Endothelial cell of coronary artery (primary cell): ENCODE measurements around the gene HTRA3. TPM values are rescaled to one million over a fixed set of nuclear protein-coding genes. Genes with fewer than 3 reads are reported as not detected.

ENCODE experiments used
- total RNA-seq: library from RNA; depleted of rRNA; stranded (reverse); fragments of >200 nt; gene quantifications from 2 replicates; pipeline ENCODE4 v1.2.3, GENCODE V29; 2014

The HTRA3 gene
- total RNA-seq, result 0.72 and 12.0 TPM in 2 replicates

GRCh38 chr4:8269535-8270417 lies at the start of gene HTRA3:
Gene HTRA3, plus strand, starts transcription at chr4:8269754. Its CDS starts 215 bp downstream, at chr4:8269969.

Other genes with a start within 250 kb of the HTRA3 start
- 0.27 and 0.85 TPM in 2 replicates for gene ABLIM2, start 110.9 kb upstream of the HTRA3 start, total RNA-seq
- 128 and 131 TPM in 2 replicates for gene SH3TC1, start 70.5 kb upstream of the HTRA3 start, total RNA-seq
- gene ACOX3, start 171.0 kb downstream of the HTRA3 start, total RNA-seq, result 27.8 and 42.5 TPM in 2 replicates
- 10.9 and 11.3 TPM in 2 replicates for gene TRMT44, start 171.0 kb downstream of the HTRA3 start, total RNA-seq